ENCODE measurements around the gene RARRES1. TPM values are rescaled to one million over a fixed set of nuclear protein-coding genes. Genes with fewer than 3 reads are reported as not detected.

RARRES1 gene
- total RNA-seq, 1 experiment from 2014 or later, result 0.20 TPM

DNA sequence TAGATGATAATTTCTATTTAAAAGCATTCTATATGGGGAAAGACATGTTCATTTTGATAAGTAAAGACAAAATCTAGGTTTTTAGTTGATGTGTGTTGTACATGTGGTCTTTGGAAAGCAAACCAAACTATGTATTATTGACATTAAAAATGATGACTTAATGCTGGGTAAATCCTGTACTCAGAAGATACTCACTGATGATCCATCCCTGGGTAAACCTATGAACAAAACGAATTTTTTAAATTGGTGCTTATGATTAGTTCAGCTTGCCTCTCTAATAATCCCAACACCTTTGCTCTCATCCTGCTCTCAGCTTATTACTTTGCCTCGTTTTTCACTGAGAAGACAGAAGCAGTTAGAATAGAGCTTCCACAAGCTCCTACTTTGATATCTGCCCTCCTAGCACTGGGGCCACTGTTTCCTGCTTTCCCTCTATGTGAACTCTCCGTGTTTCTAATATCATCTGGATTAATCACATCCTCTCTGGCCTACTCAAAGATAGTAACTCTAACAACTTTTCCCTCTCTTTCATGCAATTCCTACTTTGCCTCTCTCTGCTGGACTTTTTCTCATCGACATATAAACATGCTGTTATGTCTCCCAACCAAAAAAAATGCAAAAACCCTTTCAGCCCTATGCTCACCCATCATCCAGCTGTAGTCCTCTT, 29.3 kb downstream of the RARRES1 start:
- no TSS peak for BruUV-seq (replicated peaks)
- Histone ChIP-seq H3K4me1 (ENCODE audit: control insufficient read depth in 1 of 2, insufficient read depth in 2 of 2, low read length in 2 of 2) (no peaks in the 10 kb centered on the region), H4K20me1 (ENCODE audit: insufficient read depth) (no peaks in the 10 kb centered on the region), H3K27me3 (ENCODE audit: insufficient read depth, low read length) (no peaks in the 10 kb centered on the region), H3K4me3 (replicated peaks in 1 of 2; ENCODE audit: low read depth in 1 of 2, low read length in 2 of 2) (no peak overlapping the region), H3K9me2 (ENCODE audit: insufficient read depth) (no peaks in the 10 kb centered on the region), H3K9me3 (ENCODE audit: control insufficient read depth in 1 of 2, insufficient read depth in 1 of 2, low read depth in 1 of 2, low read length in 2 of 2) (no peaks in the 10 kb centered on the region), H3K79me2 (ENCODE audit: insufficient read depth, low read length) (peaks cover 8% of the 10 kb centered on the region; the same call in 1 of the 2 replicates), H3K4me2 (ENCODE audit: low read length) (no peak overlapping the region), H3K36me3 (ENCODE audit: control insufficient read depth in 1 of 2, insufficient read depth in 2 of 2, low read length in 2 of 2) (no peaks in the 10 kb centered on the region; a peak in 1 of 4 replicates), H2AFZ (ENCODE audit: low read depth, low read length, poor library complexity, severe bottlenecking) (no peak overlapping the region), H3K27ac (ENCODE audit: low read depth, low read length) (no peak overlapping the region), H3K9ac (ENCODE audit: low read length) (no peak overlapping the region)
- ATAC-seq, result no peak
- no peak for DNase-seq (ENCODE audit: low read depth, low spot score)
- CTCF ChIA-PET, result no interaction called here
- TF ChIP-seq ELF1 (IDR thresholded peaks at IDR 0.05; ENCODE audit: borderline replicate concordance, low read depth), result no peak
- TF ChIP-seq, protein P1, sequence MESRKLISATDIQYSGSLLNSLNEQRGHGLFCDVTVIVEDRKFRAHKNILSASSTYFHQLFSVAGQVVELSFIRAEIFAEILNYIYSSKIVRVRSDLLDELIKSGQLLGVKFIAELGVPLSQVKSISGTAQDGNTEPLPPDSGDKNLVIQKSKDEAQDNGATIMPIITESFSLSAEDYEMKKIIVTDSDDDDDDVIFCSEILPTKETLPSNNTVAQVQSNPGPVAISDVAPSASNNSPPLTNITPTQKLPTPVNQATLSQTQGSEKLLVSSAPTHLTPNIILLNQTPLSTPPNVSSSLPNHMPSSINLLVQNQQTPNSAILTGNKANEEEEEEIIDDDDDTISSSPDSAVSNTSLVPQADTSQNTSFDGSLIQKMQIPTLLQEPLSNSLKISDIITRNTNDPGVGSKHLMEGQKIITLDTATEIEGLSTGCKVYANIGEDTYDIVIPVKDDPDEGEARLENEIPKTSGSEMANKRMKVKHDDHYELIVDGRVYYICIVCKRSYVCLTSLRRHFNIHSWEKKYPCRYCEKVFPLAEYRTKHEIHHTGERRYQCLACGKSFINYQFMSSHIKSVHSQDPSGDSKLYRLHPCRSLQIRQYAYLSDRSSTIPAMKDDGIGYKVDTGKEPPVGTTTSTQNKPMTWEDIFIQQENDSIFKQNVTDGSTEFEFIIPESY (IDR thresholded peaks at IDR 0.05; ENCODE audit: extremely low read depth, insufficient replicate concordance, low read length), result no peak
- no peak for TF ChIP-seq SIN3A (IDR thresholded peaks at IDR 0.05; ENCODE audit: low read depth)
- no peak for TF ChIP-seq RAD21 (IDR thresholded peaks at IDR 0.05; ENCODE audit: low read depth)
- TF ChIP-seq, protein P2, sequence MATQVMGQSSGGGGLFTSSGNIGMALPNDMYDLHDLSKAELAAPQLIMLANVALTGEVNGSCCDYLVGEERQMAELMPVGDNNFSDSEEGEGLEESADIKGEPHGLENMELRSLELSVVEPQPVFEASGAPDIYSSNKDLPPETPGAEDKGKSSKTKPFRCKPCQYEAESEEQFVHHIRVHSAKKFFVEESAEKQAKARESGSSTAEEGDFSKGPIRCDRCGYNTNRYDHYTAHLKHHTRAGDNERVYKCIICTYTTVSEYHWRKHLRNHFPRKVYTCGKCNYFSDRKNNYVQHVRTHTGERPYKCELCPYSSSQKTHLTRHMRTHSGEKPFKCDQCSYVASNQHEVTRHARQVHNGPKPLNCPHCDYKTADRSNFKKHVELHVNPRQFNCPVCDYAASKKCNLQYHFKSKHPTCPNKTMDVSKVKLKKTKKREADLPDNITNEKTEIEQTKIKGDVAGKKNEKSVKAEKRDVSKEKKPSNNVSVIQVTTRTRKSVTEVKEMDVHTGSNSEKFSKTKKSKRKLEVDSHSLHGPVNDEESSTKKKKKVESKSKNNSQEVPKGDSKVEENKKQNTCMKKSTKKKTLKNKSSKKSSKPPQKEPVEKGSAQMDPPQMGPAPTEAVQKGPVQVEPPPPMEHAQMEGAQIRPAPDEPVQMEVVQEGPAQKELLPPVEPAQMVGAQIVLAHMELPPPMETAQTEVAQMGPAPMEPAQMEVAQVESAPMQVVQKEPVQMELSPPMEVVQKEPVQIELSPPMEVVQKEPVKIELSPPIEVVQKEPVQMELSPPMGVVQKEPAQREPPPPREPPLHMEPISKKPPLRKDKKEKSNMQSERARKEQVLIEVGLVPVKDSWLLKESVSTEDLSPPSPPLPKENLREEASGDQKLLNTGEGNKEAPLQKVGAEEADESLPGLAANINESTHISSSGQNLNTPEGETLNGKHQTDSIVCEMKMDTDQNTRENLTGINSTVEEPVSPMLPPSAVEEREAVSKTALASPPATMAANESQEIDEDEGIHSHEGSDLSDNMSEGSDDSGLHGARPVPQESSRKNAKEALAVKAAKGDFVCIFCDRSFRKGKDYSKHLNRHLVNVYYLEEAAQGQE (IDR thresholded peaks at IDR 0.05; ENCODE audit: low read depth), result no peak
- TF ChIP-seq ZFX (IDR thresholded peaks at IDR 0.05), result no peak
- TF ChIP-seq SP1 (IDR thresholded peaks at IDR 0.05; ENCODE audit: low read depth), result no peak
- no peak for TF ChIP-seq TCF7L2 (IDR thresholded peaks at IDR 0.05; ENCODE audit: borderline replicate concordance, extremely low read depth, insufficient read depth, insufficient read length)
- TF ChIP-seq FOSL1 (IDR thresholded peaks at IDR 0.05; ENCODE audit: low read depth), result no peak
- TF ChIP-seq, protein P3, sequence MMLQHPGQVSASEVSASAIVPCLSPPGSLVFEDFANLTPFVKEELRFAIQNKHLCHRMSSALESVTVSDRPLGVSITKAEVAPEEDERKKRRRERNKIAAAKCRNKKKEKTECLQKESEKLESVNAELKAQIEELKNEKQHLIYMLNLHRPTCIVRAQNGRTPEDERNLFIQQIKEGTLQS (IDR thresholded peaks at IDR 0.05), result no peak
- no peak for TF ChIP-seq SRF (IDR thresholded peaks at IDR 0.05; ENCODE audit: low read depth)
- TF ChIP-seq, protein P4, sequence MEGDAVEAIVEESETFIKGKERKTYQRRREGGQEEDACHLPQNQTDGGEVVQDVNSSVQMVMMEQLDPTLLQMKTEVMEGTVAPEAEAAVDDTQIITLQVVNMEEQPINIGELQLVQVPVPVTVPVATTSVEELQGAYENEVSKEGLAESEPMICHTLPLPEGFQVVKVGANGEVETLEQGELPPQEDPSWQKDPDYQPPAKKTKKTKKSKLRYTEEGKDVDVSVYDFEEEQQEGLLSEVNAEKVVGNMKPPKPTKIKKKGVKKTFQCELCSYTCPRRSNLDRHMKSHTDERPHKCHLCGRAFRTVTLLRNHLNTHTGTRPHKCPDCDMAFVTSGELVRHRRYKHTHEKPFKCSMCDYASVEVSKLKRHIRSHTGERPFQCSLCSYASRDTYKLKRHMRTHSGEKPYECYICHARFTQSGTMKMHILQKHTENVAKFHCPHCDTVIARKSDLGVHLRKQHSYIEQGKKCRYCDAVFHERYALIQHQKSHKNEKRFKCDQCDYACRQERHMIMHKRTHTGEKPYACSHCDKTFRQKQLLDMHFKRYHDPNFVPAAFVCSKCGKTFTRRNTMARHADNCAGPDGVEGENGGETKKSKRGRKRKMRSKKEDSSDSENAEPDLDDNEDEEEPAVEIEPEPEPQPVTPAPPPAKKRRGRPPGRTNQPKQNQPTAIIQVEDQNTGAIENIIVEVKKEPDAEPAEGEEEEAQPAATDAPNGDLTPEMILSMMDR (IDR thresholded peaks at IDR 0.05 in 2 of 3, conservative IDR thresholded peaks at IDR 0.05 in 1 of 3; ENCODE audit: borderline replicate concordance in 1 of 3, insufficient read depth in 1 of 3, low read depth in 2 of 3, low read length in 2 of 3), result no peak
- TF ChIP-seq JUND (IDR thresholded peaks at IDR 0.05), result no peak
- TF ChIP-seq POLR2AphosphoS5 (IDR thresholded peaks at IDR 0.05; ENCODE audit: low read depth, low read length), result no peak
- no peak for TF ChIP-seq ZNF274 (IDR thresholded peaks at IDR 0.05; ENCODE audit: low read depth, low read length)
- POLR2A ChIA-PET, result interaction anchor here (0.9 kb wide), 1 partner anchor 10 kb away, joined by 4 read pairs; no protein-coding TSS in a partner anchor
- RAD21 ChIA-PET (ENCODE audit: low non-redundant PET in 1 of 2, low total read pairs in 2 of 2, uncharacterized antibody in 2 of 2, unreplicated experiment in 2 of 2), result no interaction called here
- intact Hi-C loops (cut with micrococcal nuclease), result no loop called here

Measured in HCT116 (cell line).